GM03348 (cell line): ENCODE measurements around the gene B3GNT9.
"Not testable (repeated sequence)": the region's sequence is repeated elsewhere in the genome, so short reads cannot be mapped to it uniquely, and the experiment has no call there.

Source experiments
- DNase-seq: peaks from one replicate; pipeline ENCODE4 v3.0.0; 2012; ENCODE audit warnings: low spot score

The B3GNT9 gene

GRCh38 chr16:67150047-67150832 is 558 bp downstream of the B3GNT9 start:
- peak; percentile 86 for DNase-seq

GRCh38 chr16:67149276-67150046 is 1.3 kb downstream of the B3GNT9 start:
- no peak for DNase-seq

GRCh38 chr16:67148656-67149275 is 2.0 kb downstream of the B3GNT9 start:
- no peak for DNase-seq

- no peak for DNase-seq
These were observed 2.6 kb downstream of the B3GNT9 start for GRCh38 chr16:67148221-67148620.

GRCh38 chr16:67147437-67148140 is 3.2 kb downstream of the B3GNT9 start:
- no peak for DNase-seq

GRCh38 chr16:67146523-67147357 is 4.1 kb downstream of the B3GNT9 start:
- no peak for DNase-seq

GRCh38 chr16:67145746-67146145 is 5.1 kb downstream of the B3GNT9 start:
- no peak for DNase-seq

GRCh38 chr16:67144943-67145342 is 5.9 kb downstream of the B3GNT9 start:
- no peak for DNase-seq

GRCh38 chr16:67142342-67142741 is 8.5 kb downstream of the B3GNT9 start:
- DNase-seq: no peak

- DNase-seq: no peak
These were observed 9.4 kb downstream of the B3GNT9 start for GRCh38 chr16:67141391-67141790.

- DNase-seq: no peak
These were observed 13.2 kb downstream of the B3GNT9 start for GRCh38 chr16:67137605-67138004.

GRCh38 chr16:67129422-67129821 is 21.4 kb downstream of the B3GNT9 start:
- DNase-seq: no peak

GRCh38 chr16:67128887-67129286 is 21.9 kb downstream of the B3GNT9 start:
- DNase-seq: no peak

GRCh38 chr16:67128417-67128816 is 22.4 kb downstream of the B3GNT9 start:
- no peak for DNase-seq

GRCh38 chr16:67122799-67123198 is 28.0 kb downstream of the B3GNT9 start:
- DNase-seq: not testable (repeated sequence)

- DNase-seq: no peak
These were observed 30.8 kb downstream of the B3GNT9 start for GRCh38 chr16:67120025-67120424.

GRCh38 chr16:67117716-67118115 is 33.1 kb downstream of the B3GNT9 start:
- no peak for DNase-seq

GRCh38 chr16:67116388-67117311 is 34.1 kb downstream of the B3GNT9 start:
- no peak for DNase-seq

- peak; percentile 81 for DNase-seq
These were observed 35.2 kb downstream of the B3GNT9 start for GRCh38 chr16:67115639-67116038.

- no peak for DNase-seq
These were observed 36.0 kb downstream of the B3GNT9 start for GRCh38 chr16:67114793-67115192.
